HG02798 (cell line): Measurements from ENCODE around the gene YOD1.

Source experiments
- ATAC-seq: cut with Tn5 transposase; IDR thresholded peaks from one replicate; pipeline ENCODE4 v1.9.1; 2021; ENCODE audit warnings: mild to moderate bottlenecking; ENCODE audit not compliant: unreplicated experiment, poor library complexity

The YOD1 gene

GRCh38 chr1:207028884-207029650 lies 21.9 kb downstream of the YOD1 start:
- no peak for ATAC-seq

- ATAC-seq, result no peak
Measured at GRCh38 chr1:207027921-207028320, 23.1 kb downstream of the YOD1 start.

GRCh38 chr1:207027206-207027777 lies 23.7 kb downstream of the YOD1 start:
- no peak for ATAC-seq

GRCh38 chr1:207026104-207026534 lies 24.9 kb downstream of the YOD1 start:
- ATAC-seq, result no peak

- no peak for ATAC-seq
Measured at GRCh38 chr1:207025146-207025880, 25.7 kb downstream of the YOD1 start.

GRCh38 chr1:207024202-207025145 lies 26.5 kb downstream of the YOD1 start:
- ATAC-seq, result no peak

- no peak for ATAC-seq
Measured at GRCh38 chr1:207022996-207023679, 27.9 kb downstream of the YOD1 start.

GRCh38 chr1:207021876-207022596 lies 29.0 kb downstream of the YOD1 start:
- no peak for ATAC-seq

GRCh38 chr1:207021139-207021861 lies 29.7 kb downstream of the YOD1 start:
- ATAC-seq, result no peak

- ATAC-seq, result no peak
Measured at GRCh38 chr1:207020709-207021107, 30.3 kb downstream of the YOD1 start.

GRCh38 chr1:207020065-207020708 lies 30.8 kb downstream of the YOD1 start:
- ATAC-seq, result no peak

GRCh38 chr1:207019661-207020060 lies 31.3 kb downstream of the YOD1 start:
- ATAC-seq, result no peak

GRCh38 chr1:207019161-207019560 lies 31.8 kb downstream of the YOD1 start:
- no peak for ATAC-seq

- ATAC-seq, result no peak
Measured at GRCh38 chr1:207018707-207019106, 32.3 kb downstream of the YOD1 start.

- ATAC-seq, result no peak
Measured at GRCh38 chr1:207017615-207018559, 33.1 kb downstream of the YOD1 start.

GRCh38 chr1:207015791-207016190 lies 35.2 kb downstream of the YOD1 start:
- ATAC-seq, result no peak

- no peak for ATAC-seq
Measured at GRCh38 chr1:207014728-207015127, 36.3 kb downstream of the YOD1 start.
